Gastroesophageal sphincter (tissue), 3 donors: Measurements from ENCODE around the gene ARHGAP1.

Experiments used
- CTCF ChIP-seq, 4 experiments: fragments of 200-600 bp in 2 of 4; fragments of 450-650 bp in 2 of 4; sonication (generic) in 1 of 4; IDR thresholded peaks; one replicate each; pipeline ENCODE4 v1.5.1; 2017 to 2019; ENCODE audit warnings: antibody characterized with exemption in 4 of 4, mild to moderate bottlenecking in 2 of 4, moderate library complexity in 2 of 4
- EP300 ChIP-seq: sonication (generic); formaldehyde crosslinking; IDR thresholded peaks from one replicate; pipeline ENCODE4 v1.6.1; 2017; ENCODE audit warnings: antibody characterized with exemption, mild to moderate bottlenecking
- POLR2A ChIP-seq, 2 donors: fragments of 450-650 bp; IDR thresholded peaks; one replicate each; pipeline ENCODE4 v1.6.1; 2017; ENCODE audit warnings: antibody characterized with exemption in 2 of 2, mild to moderate bottlenecking in 2 of 2, moderate library complexity in 1 of 2
- POLR2AphosphoS5 ChIP-seq: sonication (generic); formaldehyde crosslinking; IDR thresholded peaks from one replicate; pipeline ENCODE4 v1.6.1; 2017; ENCODE audit warnings: antibody characterized with exemption

DNA sequence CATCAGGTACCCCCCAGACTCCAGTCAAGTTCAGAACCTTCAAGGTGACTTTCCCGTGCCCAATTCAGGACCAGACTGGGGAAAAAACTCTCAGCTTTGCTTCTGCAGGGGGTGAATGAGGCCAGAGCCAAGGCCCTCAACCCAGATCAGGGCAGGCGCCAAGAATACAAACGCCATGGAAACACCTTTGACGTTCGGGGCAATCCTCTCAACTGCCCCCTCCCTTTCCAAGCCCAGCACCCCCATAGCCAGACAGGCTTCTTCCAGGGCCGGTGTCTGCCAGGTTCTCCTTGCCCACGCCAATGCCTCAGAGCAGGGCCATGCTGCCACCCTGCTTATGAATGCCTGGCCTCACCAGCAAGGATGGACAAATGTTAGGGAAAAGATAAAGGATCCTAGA lies 5.8 kb downstream of the ARHGAP1 start:
- TF ChIP-seq CTCF (IDR thresholded peaks at IDR 0.05) (no peak), POLR2A (IDR thresholded peaks at IDR 0.05) (no peak), EP300 (no peak), POLR2AphosphoS5 (no peak)
